BLaER1 (cell line): ENCODE data around the gene IRX4.

Experiments used
- H3K27ac ChIP-seq: shearing (Covaris generic); formaldehyde crosslinking; 2 replicates; pipeline ENCODE4 v1.8.1; 2022
- H3K27me3 ChIP-seq: shearing (Covaris generic); formaldehyde crosslinking; 2 replicates; pipeline ENCODE4 v1.8.1; 2022
- H3K36me3 ChIP-seq: shearing (Covaris generic); formaldehyde crosslinking; 2 replicates; pipeline ENCODE4 v1.8.1; 2022
- H3K4me1 ChIP-seq: shearing (Covaris generic); formaldehyde crosslinking; 2 replicates; pipeline ENCODE4 v1.8.1; 2022
- H3K4me2 ChIP-seq: shearing (Covaris generic); formaldehyde crosslinking; 2 replicates; pipeline ENCODE4 v1.8.1; 2022
- H3K4me3 ChIP-seq: shearing (Covaris generic); formaldehyde crosslinking; 2 replicates; pipeline ENCODE4 v1.8.1; 2022
- H3K9ac ChIP-seq: shearing (Covaris generic); formaldehyde crosslinking; 2 replicates; pipeline ENCODE4 v1.8.1; 2022
- H3K9me3 ChIP-seq: shearing (Covaris generic); formaldehyde crosslinking; 2 replicates; pipeline ENCODE4 v1.8.1; 2022
- H4K20me1 ChIP-seq: shearing (Covaris generic); formaldehyde crosslinking; 2 replicates; pipeline ENCODE4 v1.8.1; 2022
- Cebpa-rat ChIP-seq: shearing (Covaris generic); IDR thresholded peaks from 2 replicates; pipeline ENCODE4 v1.8.1; 2022

Gene IRX4

GRCh38 chr5:1893754-1894153, 11.0 kb upstream of the IRX4 start:
- no peak for TF ChIP-seq Cebpa-rat
- Histone ChIP-seq H3K27me3 (peaks cover 21% of the 10 kb centered on the region), H3K4me3 (no peak overlapping the region), H3K4me1 (peaks cover 33% of the 10 kb centered on the region), H3K27ac (no peak overlapping the region), H3K4me2 (no peak overlapping the region), H3K9me3 (no peaks in the 10 kb centered on the region), H3K36me3 (no peaks in the 10 kb centered on the region), H4K20me1 (no peaks in the 10 kb centered on the region), H3K9ac (no peak overlapping the region)

- no peaks in the 10 kb centered on the region for H4K20me1 ChIP-seq
- H3K36me3 ChIP-seq = no peaks in the 10 kb centered on the region
- H3K4me1 ChIP-seq = peaks cover 41% of the 10 kb centered on the region
- H3K4me2 ChIP-seq = peak overlapping the region; percentile 66
- TF ChIP-seq Cebpa-rat = no peak
- peaks cover 21% of the 10 kb centered on the region for H3K27me3 ChIP-seq
- H3K9ac ChIP-seq = no peak overlapping the region
- no peak overlapping the region for H3K4me3 ChIP-seq
- no peak overlapping the region for H3K27ac ChIP-seq
- no peaks in the 10 kb centered on the region for H3K9me3 ChIP-seq
These were observed 10.1 kb upstream of the IRX4 start for GRCh38 chr5:1892685-1893445.

- TF ChIP-seq Cebpa-rat = no peak
- peaks cover 24% of the 10 kb centered on the region for H3K27me3 ChIP-seq
- peak overlapping the region; percentile 66 for H3K4me2 ChIP-seq
These were observed 9.5 kb upstream of the IRX4 start for GRCh38 chr5:1892211-1892610.

GRCh38 chr5:1891391-1891790, 8.7 kb upstream of the IRX4 start:
- Histone ChIP-seq H3K4me2 (no peak overlapping the region), H3K9ac (no peak overlapping the region), H3K4me3 (no peak overlapping the region), H3K36me3 (no peaks in the 10 kb centered on the region), H4K20me1 (no peaks in the 10 kb centered on the region), H3K9me3 (peaks cover 11% of the 10 kb centered on the region), H3K27me3 (peaks cover 33% of the 10 kb centered on the region), H3K27ac (no peak overlapping the region), H3K4me1 (peaks cover 42% of the 10 kb centered on the region)
- no peak for TF ChIP-seq Cebpa-rat

More at GRCh38 chr5:1892211-1892610, 9.5 kb upstream of the IRX4 start:
- Histone ChIP-seq H3K4me1 (peaks cover 42% of the 10 kb centered on the region), H3K9ac (no peak overlapping the region), H3K36me3 (no peaks in the 10 kb centered on the region), H3K27ac (no peak overlapping the region), H3K4me3 (no peak overlapping the region), H4K20me1 (no peaks in the 10 kb centered on the region), H3K9me3 (peaks cover 3% of the 10 kb centered on the region; the same call in 1 of the 2 replicates)

GRCh38 chr5:1890296-1890695, 7.6 kb upstream of the IRX4 start:
- Histone ChIP-seq H4K20me1 (0 out of 2 replicates have a peak, but pooled peaks cover 1% of the 10 kb centered on the region), H3K4me3 (no peak overlapping the region), H3K4me1 (peaks cover 35% of the 10 kb centered on the region), H3K27ac (no peak overlapping the region), H3K4me2 (no peak overlapping the region), H3K9me3 (peaks cover 22% of the 10 kb centered on the region), H3K36me3 (no peaks in the 10 kb centered on the region), H3K9ac (no peak overlapping the region), H3K27me3 (peaks cover 44% of the 10 kb centered on the region)
- TF ChIP-seq Cebpa-rat = no peak

GRCh38 chr5:1889321-1890065, 6.8 kb upstream of the IRX4 start:
- Histone ChIP-seq H3K27me3 (peaks cover 52% of the 10 kb centered on the region), H3K4me2 (peak overlapping the region; percentile 86)
- no peak for TF ChIP-seq Cebpa-rat

GRCh38 chr5:1888541-1889251, 6.0 kb upstream of the IRX4 start:
- Histone ChIP-seq H3K27me3 (peaks cover 56% of the 10 kb centered on the region), H3K36me3 (no peaks in the 10 kb centered on the region), H3K4me1 (peaks cover 40% of the 10 kb centered on the region), H4K20me1 (peaks cover 14% of the 10 kb centered on the region), H3K27ac (no peak overlapping the region), H3K4me2 (peak overlapping the region; percentile 86), H3K9me3 (peaks cover 25% of the 10 kb centered on the region), H3K9ac (peak overlapping the region; percentile 32; the same call in 1 of the 2 replicates), H3K4me3 (no peak overlapping the region; the same call in 1 of the 2 replicates)
- no peak for TF ChIP-seq Cebpa-rat

More at GRCh38 chr5:1889321-1890065, 6.8 kb upstream of the IRX4 start:
- Histone ChIP-seq H3K27ac (no peak overlapping the region), H3K9me3 (peaks cover 25% of the 10 kb centered on the region), H4K20me1 (0 out of 2 replicates have a peak, but pooled peaks cover 6% of the 10 kb centered on the region), H3K4me1 (peaks cover 35% of the 10 kb centered on the region), H3K4me3 (no peak overlapping the region; the same call in 1 of the 2 replicates), H3K36me3 (no peaks in the 10 kb centered on the region), H3K9ac (peak overlapping the region; percentile 32; the same call in 1 of the 2 replicates)

- H3K4me1 ChIP-seq = peaks cover 41% of the 10 kb centered on the region
- peak overlapping the region; percentile 86 for H3K4me2 ChIP-seq
- no peak overlapping the region for H3K4me3 ChIP-seq
- H3K27me3 ChIP-seq = peaks cover 56% of the 10 kb centered on the region
- no peak overlapping the region for H3K9ac ChIP-seq
- no peaks in the 10 kb centered on the region for H3K36me3 ChIP-seq
- TF ChIP-seq Cebpa-rat = no peak
- H4K20me1 ChIP-seq = peaks cover 23% of the 10 kb centered on the region
- no peak overlapping the region for H3K27ac ChIP-seq
- H3K9me3 ChIP-seq = peaks cover 25% of the 10 kb centered on the region
These were observed 5.0 kb upstream of the IRX4 start for GRCh38 chr5:1887588-1888360.
